Measurements from ENCODE around the gene SRRD.

GRCh38 chr22:26443901-26444690 is 39.6 kb upstream of the SRRD start:
- TF ChIP-seq CTCF (IDR thresholded peaks at IDR 0.05; ENCODE audit: insufficient read depth, low read depth, low read length) (no peak), EZH2 (IDR thresholded peaks at IDR 0.05; ENCODE audit: insufficient read depth, low read length) (no peak)

All from astrocyte (in vitro differentiated cells and primary cell).